Measurements from ENCODE around the gene FHIT.

DNA sequence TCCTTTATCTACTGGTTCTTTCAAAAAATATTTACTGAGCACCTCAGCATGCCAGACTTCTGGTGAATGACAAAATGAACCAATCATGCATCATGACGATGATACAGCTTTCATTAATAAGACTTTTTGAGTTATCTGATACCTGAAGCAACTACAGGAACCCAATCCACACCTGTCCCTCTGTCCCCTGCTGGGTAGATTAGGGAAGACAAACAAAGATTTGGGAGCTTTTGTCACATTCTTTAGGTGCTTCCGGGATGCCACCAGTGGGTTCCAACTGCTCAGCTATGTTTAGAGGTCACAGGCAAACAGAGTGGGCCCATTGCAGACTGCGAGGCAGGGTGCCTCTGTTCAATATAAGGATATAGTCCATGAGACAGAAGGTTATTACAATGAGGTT, 1180.9 kb downstream of the FHIT start:
- TF ChIP-seq, protein P1, sequence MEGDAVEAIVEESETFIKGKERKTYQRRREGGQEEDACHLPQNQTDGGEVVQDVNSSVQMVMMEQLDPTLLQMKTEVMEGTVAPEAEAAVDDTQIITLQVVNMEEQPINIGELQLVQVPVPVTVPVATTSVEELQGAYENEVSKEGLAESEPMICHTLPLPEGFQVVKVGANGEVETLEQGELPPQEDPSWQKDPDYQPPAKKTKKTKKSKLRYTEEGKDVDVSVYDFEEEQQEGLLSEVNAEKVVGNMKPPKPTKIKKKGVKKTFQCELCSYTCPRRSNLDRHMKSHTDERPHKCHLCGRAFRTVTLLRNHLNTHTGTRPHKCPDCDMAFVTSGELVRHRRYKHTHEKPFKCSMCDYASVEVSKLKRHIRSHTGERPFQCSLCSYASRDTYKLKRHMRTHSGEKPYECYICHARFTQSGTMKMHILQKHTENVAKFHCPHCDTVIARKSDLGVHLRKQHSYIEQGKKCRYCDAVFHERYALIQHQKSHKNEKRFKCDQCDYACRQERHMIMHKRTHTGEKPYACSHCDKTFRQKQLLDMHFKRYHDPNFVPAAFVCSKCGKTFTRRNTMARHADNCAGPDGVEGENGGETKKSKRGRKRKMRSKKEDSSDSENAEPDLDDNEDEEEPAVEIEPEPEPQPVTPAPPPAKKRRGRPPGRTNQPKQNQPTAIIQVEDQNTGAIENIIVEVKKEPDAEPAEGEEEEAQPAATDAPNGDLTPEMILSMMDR (IDR thresholded peaks at IDR 0.05; ENCODE audit: insufficient read depth, low read length, poor library complexity, severe bottlenecking), result no peak
- no peak for TF ChIP-seq EZH2phosphoT487 (conservative IDR thresholded peaks at IDR 0.05; ENCODE audit: low read length)
